ENCODE results near the gene SLC35F2.
"Not testable (repeated sequence)": the region's sequence is repeated elsewhere in the genome, so short reads cannot be mapped to it uniquely, and the experiment has no call there.

SLC35F2 gene

GRCh38 chr11:107842412-107843100, 16.0 kb downstream of the SLC35F2 start:
- DNase-seq (ENCODE audit: low read depth) = no peak

- DNase-seq (ENCODE audit: low read depth) = no peak
These were observed 18.5 kb downstream of the SLC35F2 start for GRCh38 chr11:107840129-107840484.

- no peak for DNase-seq (ENCODE audit: low read depth)
These were observed 21.7 kb downstream of the SLC35F2 start for GRCh38 chr11:107836851-107837250.

GRCh38 chr11:107834995-107835394, 23.6 kb downstream of the SLC35F2 start:
- no peak for DNase-seq (ENCODE audit: low read depth)

DNA sequence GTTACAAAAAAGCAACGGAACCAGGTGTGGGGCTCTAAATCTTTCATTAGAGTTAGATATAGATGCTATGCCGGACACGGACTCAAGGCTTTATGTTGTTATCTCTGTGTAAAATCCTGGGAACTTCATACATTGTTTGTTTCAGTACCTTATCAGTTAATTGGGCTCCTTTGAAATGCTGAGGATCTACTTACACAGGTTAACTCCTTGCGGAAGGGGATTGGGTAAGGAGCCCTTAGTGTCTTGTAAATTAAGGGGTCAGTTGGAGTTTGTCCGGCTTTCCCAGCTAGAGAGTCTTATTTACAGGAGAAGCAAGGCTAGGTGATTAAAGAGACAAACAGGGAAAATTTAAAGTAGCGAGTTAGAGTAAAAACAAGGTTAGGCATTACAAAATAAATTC, 24.7 kb downstream of the SLC35F2 start:
- not testable (repeated sequence) for DNase-seq (ENCODE audit: low read depth)

GRCh38 chr11:107830915-107831540, 27.6 kb downstream of the SLC35F2 start:
- no peak for DNase-seq (ENCODE audit: low read depth)

DNA sequence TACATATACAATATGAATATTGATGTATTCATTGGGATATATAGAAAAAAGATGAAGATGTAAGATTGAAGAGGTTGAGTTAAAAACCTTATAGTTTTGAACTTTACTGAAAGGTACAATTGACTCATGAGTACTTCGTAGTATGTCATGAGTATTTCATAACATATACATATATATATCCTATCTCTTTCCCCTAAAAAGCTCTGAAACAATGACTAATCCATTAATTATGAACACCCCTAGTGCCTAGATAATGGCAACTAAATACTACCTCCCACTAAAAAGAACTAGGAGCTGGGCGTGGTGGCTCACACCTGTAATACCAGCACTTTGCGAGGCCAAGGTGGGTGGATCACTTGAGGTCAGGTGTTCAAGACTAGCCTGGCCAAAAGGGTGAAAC, 31.5 kb downstream of the SLC35F2 start:
- DNase-seq (ENCODE audit: low read depth) = no peak

DNA sequence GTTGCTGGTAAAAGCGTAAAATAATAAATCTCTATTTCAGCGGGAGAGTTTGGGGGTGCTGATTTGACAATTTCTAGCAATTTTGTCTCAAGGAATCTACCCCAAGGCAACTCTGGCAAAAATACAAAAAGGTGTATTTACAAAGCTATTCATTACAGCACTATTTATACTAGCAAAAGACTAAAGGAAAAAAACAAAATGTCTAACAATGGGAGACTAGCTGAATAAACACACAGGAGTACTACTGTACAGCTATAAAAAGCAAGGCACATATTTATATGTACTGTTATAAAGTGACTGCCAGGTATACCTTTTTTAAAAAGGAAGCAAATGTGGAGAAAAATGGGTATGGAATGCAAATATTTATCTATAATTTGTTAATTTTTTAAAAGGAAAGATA, 32.7 kb downstream of the SLC35F2 start:
- DNase-seq (ENCODE audit: low read depth) = no peak

- DNase-seq (ENCODE audit: low read depth) = no peak
These were observed 33.8 kb downstream of the SLC35F2 start for GRCh38 chr11:107824668-107825369.

- no peak for DNase-seq (ENCODE audit: low read depth)
These were observed 37.2 kb downstream of the SLC35F2 start for GRCh38 chr11:107821199-107821927.

DNA sequence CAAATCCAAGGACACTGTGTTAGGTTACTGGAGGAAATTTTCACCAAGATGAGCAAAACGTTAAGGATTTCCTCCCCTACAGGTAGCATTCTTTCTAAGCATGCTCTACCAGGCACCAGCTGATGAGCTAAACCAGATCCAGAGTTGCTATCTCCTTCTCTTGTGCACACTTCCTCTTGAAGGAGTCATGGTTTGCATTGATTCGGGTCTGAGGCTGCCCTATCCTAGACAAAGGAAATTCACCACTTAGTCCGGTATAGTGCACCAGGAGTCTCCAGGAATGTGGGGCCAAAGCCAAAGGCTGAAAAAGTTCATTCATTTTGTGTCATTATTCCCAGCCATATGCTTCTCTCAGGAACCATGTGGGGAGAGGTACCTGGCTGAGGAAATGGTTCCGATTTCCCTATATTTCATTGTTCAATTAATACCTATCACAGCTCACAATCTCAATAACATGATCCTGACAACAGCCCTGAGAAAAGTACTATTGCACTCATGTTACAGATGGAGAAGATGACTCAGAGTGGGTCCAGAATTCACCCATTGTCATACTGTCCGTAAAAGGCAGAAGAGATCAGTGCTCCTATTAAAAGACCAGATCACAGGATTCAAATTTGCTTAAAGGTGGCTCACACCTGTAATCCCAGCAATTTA, 39.1 kb downstream of the SLC35F2 start:
- no peak for DNase-seq (ENCODE audit: low read depth)

DNA sequence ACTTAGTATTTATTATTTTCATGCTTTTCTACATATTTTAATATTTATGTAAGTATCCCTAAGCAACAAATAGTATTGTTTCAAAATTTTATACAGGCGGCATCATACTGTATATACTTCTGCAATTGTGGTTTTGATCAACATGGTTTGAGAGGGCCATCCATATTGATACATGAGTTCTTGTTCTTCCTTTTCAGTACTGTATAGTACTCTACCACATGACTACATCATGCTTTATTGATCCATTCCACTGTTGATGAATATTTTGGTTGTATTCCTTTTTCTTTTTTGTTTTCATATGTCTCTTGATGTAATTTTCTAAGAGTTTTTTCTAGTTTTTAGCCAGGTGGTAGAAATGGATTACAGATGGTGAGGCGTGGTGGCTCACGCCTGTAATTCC, 40.1 kb downstream of the SLC35F2 start:
- DNase-seq (ENCODE audit: low read depth) = no peak

DNA sequence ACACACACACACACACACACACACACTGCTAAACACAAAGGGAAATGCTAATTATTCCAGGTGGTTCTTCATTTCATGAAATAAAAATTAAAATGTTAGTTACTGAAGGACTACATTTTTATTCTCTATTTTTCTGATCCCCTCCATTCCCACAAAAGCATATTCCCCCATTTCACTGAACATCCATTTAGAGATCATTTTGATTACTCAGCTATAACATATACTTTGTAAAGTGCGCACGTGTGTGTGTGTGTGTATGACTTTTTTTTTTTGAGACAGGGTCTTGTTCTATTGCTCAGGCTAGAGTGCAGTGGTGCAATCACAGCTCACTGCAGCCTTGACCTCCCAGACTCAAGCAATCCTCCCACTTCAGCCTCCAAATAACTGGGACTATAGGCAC, 42.6 kb downstream of the SLC35F2 start:
- DNase-seq (ENCODE audit: low read depth) = no peak

- no peak for DNase-seq (ENCODE audit: low read depth)
These were observed 47.7 kb downstream of the SLC35F2 start for GRCh38 chr11:107810875-107811274.

DNA sequence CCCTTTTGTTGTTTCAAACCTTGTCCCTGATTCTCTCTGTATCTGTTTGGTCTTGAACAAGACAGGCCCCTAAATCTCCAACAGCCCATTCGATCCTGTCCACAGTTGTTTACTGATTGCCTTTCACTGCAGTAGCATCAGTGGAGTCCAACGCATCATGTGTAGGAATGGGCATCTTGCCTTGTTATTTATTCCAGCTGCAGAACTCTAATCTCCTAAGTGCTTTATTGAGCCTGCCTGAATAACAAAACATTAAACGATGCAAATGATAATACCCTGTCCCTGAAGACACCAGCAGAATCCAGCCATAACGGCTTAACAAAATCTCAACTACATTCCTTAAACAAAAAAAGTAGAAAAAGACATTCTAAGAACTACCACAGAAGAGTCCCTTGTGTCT, 50.1 kb downstream of the SLC35F2 start:
- DNase-seq (ENCODE audit: low read depth) = no peak

- DNase-seq (ENCODE audit: low read depth) = no peak
These were observed 53.6 kb downstream of the SLC35F2 start for GRCh38 chr11:107804971-107805370.

GRCh38 chr11:107804211-107804610, 54.4 kb downstream of the SLC35F2 start:
- no peak for DNase-seq (ENCODE audit: low read depth)

DNA sequence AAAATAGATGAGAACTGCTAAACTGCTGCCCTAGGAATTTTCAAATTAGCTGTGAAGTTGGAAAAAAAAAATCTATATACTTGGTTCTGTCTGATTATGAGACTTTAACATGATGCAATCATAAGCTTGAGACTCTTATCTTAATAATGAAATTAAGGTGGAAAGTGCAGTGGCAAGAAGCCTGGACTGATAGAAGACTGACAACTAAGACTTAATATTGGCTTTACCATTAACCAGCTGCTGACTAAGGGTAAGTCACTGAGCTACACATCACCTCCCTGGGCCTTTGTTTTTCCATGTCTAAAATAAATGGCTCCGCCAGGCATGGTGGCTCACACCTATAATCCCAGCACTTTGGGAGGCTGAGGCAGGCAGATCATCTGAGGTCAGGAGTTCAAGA, 56.9 kb downstream of the SLC35F2 start:
- no peak for DNase-seq (ENCODE audit: low read depth)

- DNase-seq (ENCODE audit: low read depth) = peak; percentile 31
These were observed 59.2 kb downstream of the SLC35F2 start for GRCh38 chr11:107799218-107799859.

DNA sequence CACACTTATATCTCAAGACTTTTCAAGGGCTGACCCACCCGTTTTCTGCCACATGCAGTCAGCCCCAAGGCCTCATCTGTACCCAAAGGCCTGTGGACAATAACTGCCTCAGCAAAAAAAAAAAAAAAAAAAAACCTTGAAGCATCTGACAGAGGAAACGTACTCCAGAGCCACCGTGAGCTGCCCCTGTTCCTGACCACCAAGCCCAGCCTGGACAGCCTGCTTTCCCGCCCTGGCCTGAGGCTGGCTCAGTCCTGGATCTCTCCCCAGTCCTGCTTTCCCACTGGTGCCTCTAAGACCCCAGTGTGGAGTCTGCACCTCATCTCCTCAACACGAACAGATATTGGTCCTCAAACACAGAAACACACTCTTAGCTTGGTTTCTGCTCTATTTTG, 66.5 kb downstream of the SLC35F2 start:
- DNase-seq (ENCODE audit: low read depth) = no peak

DNA sequence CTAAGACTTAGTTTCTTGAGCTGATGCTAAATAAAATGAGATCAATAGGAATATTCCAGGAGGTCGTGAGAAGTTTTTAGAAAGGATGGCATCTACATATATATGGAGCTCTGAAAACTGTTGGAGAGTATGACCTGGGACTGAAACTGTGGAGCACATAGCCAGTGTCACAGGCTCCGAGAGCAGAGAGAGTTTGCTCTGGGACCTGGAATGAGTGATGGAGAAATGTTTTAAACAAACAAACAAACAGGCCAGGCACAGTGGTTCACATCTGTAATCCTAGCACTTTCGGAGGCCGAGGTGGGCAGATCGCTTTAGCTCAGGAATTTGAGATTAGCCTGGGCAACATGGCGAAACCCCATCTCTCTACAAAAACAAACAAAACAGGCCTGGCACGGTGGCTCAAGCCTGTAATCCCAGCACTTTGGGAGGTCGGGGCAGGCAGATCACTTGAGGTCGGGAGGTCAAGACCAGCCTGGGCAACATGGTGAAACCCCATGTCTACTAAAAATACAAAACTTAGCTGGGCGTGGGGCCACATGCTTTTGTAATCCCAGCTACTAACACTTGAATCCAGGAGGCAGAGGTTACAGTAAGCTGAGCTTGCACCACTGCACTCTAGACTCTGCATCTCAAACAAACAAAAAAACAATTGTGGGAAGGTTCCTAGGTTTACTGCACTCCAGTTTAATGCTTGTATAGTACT, 67.1 kb downstream of the SLC35F2 start:
- DNase-seq (ENCODE audit: low read depth) = no peak

Measured in stimulated activated CD4-positive, alpha-beta T cell treated with anti-CD3 and anti-CD28 coated beads, Interleukin-2, amount 100 ng/mL, for 4 hours (primary cell).